ENCODE measurements around the gene KCNH6. TPM values are rescaled to one million over a fixed set of nuclear protein-coding genes. Genes with fewer than 3 reads are reported as not detected.

Gene KCNH6
- total RNA-seq, 5 donors from 2014 or later (not counting 1 experiment from before 2014, with no cell fraction given), result not detected

DNA sequence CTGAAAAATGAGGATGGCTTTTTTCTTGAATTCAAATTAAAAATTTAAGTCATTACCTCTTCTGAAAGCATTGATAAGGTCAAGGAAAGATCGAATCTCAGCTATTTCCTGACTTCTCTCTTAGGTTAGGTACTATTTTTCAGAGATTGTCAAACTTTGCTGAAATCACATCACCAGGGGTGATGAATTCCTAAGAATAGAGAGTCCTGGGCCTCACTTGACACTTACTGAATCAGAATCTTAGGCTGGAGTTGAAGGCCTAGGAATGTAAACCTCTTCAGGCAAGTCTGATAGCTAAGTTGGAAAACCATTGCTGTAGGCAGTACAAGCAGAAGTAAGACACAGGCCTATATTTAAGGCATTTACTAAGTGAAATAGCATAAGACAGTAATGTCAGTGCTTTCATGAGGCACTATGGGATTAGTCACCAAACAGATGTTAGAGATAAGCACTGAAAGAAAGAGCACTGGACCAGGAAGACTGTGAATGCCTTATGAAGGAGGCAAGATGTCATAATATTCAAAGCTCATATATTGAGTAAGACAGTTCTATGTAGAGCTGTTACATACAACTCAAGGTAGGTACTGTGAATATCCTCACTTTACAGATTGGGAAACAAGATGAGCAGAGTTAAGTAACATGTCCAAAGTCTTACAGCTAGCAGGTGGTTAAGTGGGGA is 48.6 kb downstream of the KCNH6 start:
- no peaks in the 10 kb centered on the region for H3K9me3 Mint-ChIP-seq
- no peak overlapping the region for H3K27ac ChIP-seq (ENCODE audit: low read length)
- H3K4me1 Mint-ChIP-seq, result peaks cover 51 to 60% (median 58%) of the 10 kb centered on the region in 3 donors
- ChIA-PET POLR2A (no interaction called here), CTCF (interaction anchor here in 1 of 2 donors (0.7 to 0.8 kb wide), 2 partner anchors 41 to 365 kb away, joined by 3 read pairs; no protein-coding TSS in a partner anchor)
- peaks cover 12% of the 10 kb centered on the region for H3K36me3 Mint-ChIP-seq
- H3K27ac Mint-ChIP-seq, result peak overlapping the region; percentile 30 to 43
- DNase-seq (no peak), ATAC-seq (replicated peaks in 1 of 4) (peak in 1 of 4 experiments; percentile 27)
- no peaks in the 10 kb centered on the region for H3K9me3 ChIP-seq
- no CpG with 5 or more reads among the region's 1 CpG for WGBS (ENCODE audit: insufficient coverage)
- peaks cover 2 to 10% of the 10 kb centered on the region in 2 donors for H3K36me3 ChIP-seq (ENCODE audit: control insufficient read depth in 2 of 2, extremely low read depth in 1 of 2, insufficient read depth in 1 of 2, low read length in 1 of 2)
- no peak overlapping the region for H3K4me3 ChIP-seq (ENCODE audit: control insufficient read depth in 1 of 2, extremely low read depth in 1 of 2, low read length in 1 of 2)
- H3K4me3 Mint-ChIP-seq, result no peak overlapping the region
- no peaks in the 10 kb centered on the region for H3K27me3 ChIP-seq (replicated peaks in 1 of 2; ENCODE audit: control insufficient read depth in 2 of 2, extremely low read depth in 1 of 2, insufficient read depth in 2 of 2, low read length in 1 of 2)
- H3K4me1 ChIP-seq (ENCODE audit: control insufficient read depth in 1 of 2, extremely low read depth in 1 of 2, insufficient read depth in 2 of 2, low read length in 2 of 2), result peaks cover 0 to 3% of the 10 kb centered on the region in 2 experiments
- no peaks in the 10 kb centered on the region for H3K27me3 Mint-ChIP-seq

DNA sequence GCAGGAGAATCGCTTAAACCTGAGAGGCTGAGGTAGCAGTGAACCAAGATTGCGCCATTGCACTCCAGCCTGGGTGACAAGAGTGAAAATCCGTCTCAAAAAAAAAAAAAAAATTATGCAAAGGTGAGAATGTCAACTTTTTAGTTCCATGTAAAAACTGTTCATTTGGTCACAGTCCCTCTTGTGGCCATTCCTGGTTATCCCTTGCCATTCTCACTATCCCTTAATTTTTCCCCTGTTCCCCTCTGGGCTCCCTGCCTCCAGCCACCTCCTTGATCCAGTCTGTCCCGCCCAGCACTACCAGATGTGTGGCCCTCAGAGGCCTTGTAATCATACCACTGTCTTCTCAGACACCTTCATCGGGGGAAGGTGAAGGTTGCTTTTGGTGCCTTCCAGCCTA is 50.5 kb downstream of the KCNH6 start:
- H3K4me1 ChIP-seq (ENCODE audit: control insufficient read depth in 1 of 2, extremely low read depth in 1 of 2, insufficient read depth in 2 of 2, low read length in 2 of 2), result peaks cover 0 to 3% of the 10 kb centered on the region in 2 experiments
- H3K27me3 ChIP-seq (replicated peaks in 1 of 2; ENCODE audit: control insufficient read depth in 2 of 2, extremely low read depth in 1 of 2, insufficient read depth in 2 of 2, low read length in 1 of 2), result no peaks in the 10 kb centered on the region
- Mint-ChIP-seq H3K27ac (peak overlapping the region in 1 of 2 donors; percentile 68), H3K36me3 (peaks cover 18% of the 10 kb centered on the region), H3K27me3 (no peaks in the 10 kb centered on the region), H3K4me3 (no peak overlapping the region), H3K4me1 (peaks cover 47 to 54% (median 51%) of the 10 kb centered on the region in 3 donors), H3K9me3 (no peaks in the 10 kb centered on the region)
- ATAC-seq (replicated peaks in 1 of 4), result no peak
- H3K9me3 ChIP-seq, result no peaks in the 10 kb centered on the region
- WGBS (ENCODE audit: insufficient coverage), result 90% methylated on average over 2 of the region's 5 CpGs
- ChIA-PET POLR2A (interaction anchor here in 1 of 2 donors (0.7 kb wide), 1 partner anchor 29 kb away, joined by 5 read pairs; no protein-coding TSS in a partner anchor), CTCF (no interaction called here)
- no peak overlapping the region for H3K27ac ChIP-seq (ENCODE audit: low read length)
- no peak overlapping the region for H3K4me3 ChIP-seq (ENCODE audit: control insufficient read depth in 1 of 2, extremely low read depth in 1 of 2, low read length in 1 of 2)
- H3K36me3 ChIP-seq (ENCODE audit: control insufficient read depth in 2 of 2, extremely low read depth in 1 of 2, insufficient read depth in 1 of 2, low read length in 1 of 2), result peaks cover 2 to 14% of the 10 kb centered on the region in 2 donors
- DNase-seq, result no peak

DNA sequence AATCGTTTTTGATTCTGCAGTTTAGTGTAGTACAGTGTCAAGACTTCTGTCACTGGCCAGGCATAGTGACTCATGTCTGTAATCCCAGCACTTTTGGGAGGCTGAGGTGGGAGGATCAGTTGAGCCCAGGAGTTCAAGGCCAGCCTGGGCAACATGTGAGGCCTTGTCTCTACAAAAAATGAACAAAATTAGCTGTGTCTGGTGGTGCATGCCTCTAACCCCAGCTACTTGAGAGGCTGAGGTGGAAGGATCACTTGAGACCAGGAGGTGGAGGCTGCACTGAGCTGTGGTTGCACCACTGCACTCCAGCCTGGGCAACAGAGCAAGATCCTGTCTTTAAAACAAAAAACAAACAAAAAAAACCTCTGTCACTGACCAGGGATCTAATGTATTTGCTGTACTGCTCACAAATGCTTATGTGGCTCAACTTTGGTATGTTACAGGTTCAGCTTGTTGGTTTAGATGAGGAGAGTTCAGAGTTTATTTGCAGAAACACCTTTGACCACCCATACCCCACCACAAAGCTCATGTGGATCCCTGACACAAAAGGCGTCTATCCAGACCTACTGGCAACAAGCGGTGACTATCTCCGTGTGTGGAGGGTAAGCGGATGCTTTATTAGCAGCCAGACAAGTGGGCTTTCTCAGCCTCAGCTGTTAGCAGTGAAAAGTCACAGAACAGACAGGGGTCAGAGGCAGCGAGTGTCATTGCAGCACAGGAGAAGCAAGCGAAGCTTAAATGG is 55.0 kb downstream of the KCNH6 start:
- DNase-seq, result no peak
- no peaks in the 10 kb centered on the region for H3K27me3 Mint-ChIP-seq
- no peaks in the 10 kb centered on the region for H3K9me3 Mint-ChIP-seq
- POLR2A ChIA-PET, result interaction anchor here in 1 of 2 donors (0.5 kb wide), 1 partner anchor 8 kb away, joined by 5 read pairs; no protein-coding TSS in a partner anchor
- WGBS (ENCODE audit: insufficient coverage), result 89% methylated on average over 7 of the region's 7 CpGs
- Histone ChIP-seq H3K4me1 (ENCODE audit: control insufficient read depth in 1 of 2, extremely low read depth in 1 of 2, insufficient read depth in 2 of 2, low read length in 2 of 2) (no peaks in the 10 kb centered on the region), H3K4me3 (ENCODE audit: control insufficient read depth in 1 of 2, extremely low read depth in 1 of 2, low read length in 1 of 2) (no peak overlapping the region), H3K9me3 (no peaks in the 10 kb centered on the region), H3K27me3 (replicated peaks in 1 of 2; ENCODE audit: control insufficient read depth in 2 of 2, extremely low read depth in 1 of 2, insufficient read depth in 2 of 2, low read length in 1 of 2) (no peaks in the 10 kb centered on the region), H3K36me3 (ENCODE audit: control insufficient read depth in 2 of 2, extremely low read depth in 1 of 2, insufficient read depth in 1 of 2, low read length in 1 of 2) (peaks cover 6 to 46% of the 10 kb centered on the region in 2 donors), H3K27ac (ENCODE audit: low read length) (no peak overlapping the region)
- H3K27ac Mint-ChIP-seq, result peak overlapping the region in 1 of 2 donors; percentile 39
- no peak for ATAC-seq (replicated peaks in 1 of 4)
- H3K4me1 Mint-ChIP-seq, result peaks cover 20 to 28% (median 23%) of the 10 kb centered on the region in 3 donors
- CTCF ChIA-PET, result no interaction called here
- H3K36me3 Mint-ChIP-seq, result peaks cover 40% of the 10 kb centered on the region
- H3K4me3 Mint-ChIP-seq, result no peak overlapping the region

DNA sequence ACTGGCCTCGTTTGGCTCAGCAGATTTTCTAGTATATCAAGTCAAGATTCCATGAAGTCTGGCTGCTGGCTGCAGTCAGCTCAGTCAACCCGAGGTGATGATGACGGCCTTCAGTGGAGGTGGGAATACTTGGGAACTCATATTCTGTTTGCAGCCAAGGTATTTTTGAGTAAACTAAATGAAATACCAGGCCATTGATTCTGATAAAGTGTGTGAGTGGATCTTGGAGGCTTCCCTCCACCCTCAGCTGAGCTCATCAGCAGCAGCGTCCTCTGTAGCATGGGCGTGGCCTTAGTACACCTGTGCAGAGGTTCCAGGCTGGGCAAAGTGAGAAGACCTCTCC is 55.6 kb downstream of the KCNH6 start:
- CTCF ChIA-PET, result no interaction called here
- H3K9me3 ChIP-seq, result no peaks in the 10 kb centered on the region
- Mint-ChIP-seq H3K4me3 (no peak overlapping the region), H3K9me3 (no peaks in the 10 kb centered on the region), H3K36me3 (peaks cover 42% of the 10 kb centered on the region), H3K4me1 (peaks cover 19 to 28% (median 24%) of the 10 kb centered on the region in 3 donors), H3K27me3 (no peaks in the 10 kb centered on the region), H3K27ac (no peak overlapping the region)
- H3K27me3 ChIP-seq (replicated peaks in 1 of 2; ENCODE audit: control insufficient read depth in 2 of 2, extremely low read depth in 1 of 2, insufficient read depth in 2 of 2, low read length in 1 of 2), result no peaks in the 10 kb centered on the region
- no peak overlapping the region for H3K4me3 ChIP-seq (ENCODE audit: control insufficient read depth in 1 of 2, extremely low read depth in 1 of 2, low read length in 1 of 2)
- H3K27ac ChIP-seq (ENCODE audit: low read length), result no peak overlapping the region
- WGBS (ENCODE audit: insufficient coverage), result 88% methylated on average over 1 of the region's 5 CpGs
- no peak for DNase-seq
- H3K36me3 ChIP-seq (ENCODE audit: control insufficient read depth in 2 of 2, extremely low read depth in 1 of 2, insufficient read depth in 1 of 2, low read length in 1 of 2), result peaks cover 6 to 51% of the 10 kb centered on the region in 2 donors
- POLR2A ChIA-PET, result interaction anchor here in 1 of 2 donors (0.5 kb wide), 1 partner anchor 8 kb away, joined by 5 read pairs; no protein-coding TSS in a partner anchor
- H3K4me1 ChIP-seq (ENCODE audit: control insufficient read depth in 1 of 2, extremely low read depth in 1 of 2, insufficient read depth in 2 of 2, low read length in 2 of 2), result no peaks in the 10 kb centered on the region
- no peak for ATAC-seq (replicated peaks in 1 of 4)

DNA sequence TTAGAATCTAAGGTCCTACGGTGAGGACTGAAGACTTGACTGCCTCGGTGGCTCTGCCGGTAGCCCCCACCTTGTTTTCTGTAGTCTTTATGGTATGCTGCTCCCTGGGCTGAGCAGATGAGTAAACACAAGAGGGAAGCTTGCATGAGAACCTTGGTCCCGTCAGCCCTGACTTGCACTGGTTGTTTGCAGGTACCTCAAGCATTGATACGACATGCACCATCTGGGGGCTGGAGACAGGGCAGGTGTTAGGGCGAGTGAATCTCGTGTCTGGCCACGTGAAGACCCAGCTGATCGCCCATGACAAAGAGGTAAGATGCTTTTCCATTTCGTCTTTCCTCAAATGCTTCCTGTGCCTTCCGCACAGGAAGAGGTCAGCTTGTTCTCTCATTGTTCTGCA is 56.5 kb downstream of the KCNH6 start:
- DNase-seq (no peak), ATAC-seq (replicated peaks in 1 of 4) (no peak)
- peaks cover 10 to 55% of the 10 kb centered on the region in 2 donors for H3K36me3 ChIP-seq (ENCODE audit: control insufficient read depth in 2 of 2, extremely low read depth in 1 of 2, insufficient read depth in 1 of 2, low read length in 1 of 2)
- Mint-ChIP-seq H3K4me1 (peaks cover 15 to 25% (median 25%) of the 10 kb centered on the region in 3 donors), H3K27ac (no peak overlapping the region), H3K36me3 (peaks cover 41% of the 10 kb centered on the region), H3K9me3 (no peaks in the 10 kb centered on the region), H3K27me3 (no peaks in the 10 kb centered on the region), H3K4me3 (no peak overlapping the region)
- ChIA-PET CTCF (interaction anchor here in 1 of 2 donors (0.6 kb wide), 1 partner anchor 129 kb away, joined by 3 read pairs; no protein-coding TSS in a partner anchor), POLR2A (interaction anchor here in 1 of 2 donors (0.6 kb wide), 2 partner anchors 11 to 25 kb away, joined by 3 read pairs; no protein-coding TSS in a partner anchor)
- H3K4me3 ChIP-seq (ENCODE audit: control insufficient read depth in 1 of 2, extremely low read depth in 1 of 2, low read length in 1 of 2), result no peak overlapping the region
- H3K9me3 ChIP-seq, result no peaks in the 10 kb centered on the region
- H3K27me3 ChIP-seq (replicated peaks in 1 of 2; ENCODE audit: control insufficient read depth in 2 of 2, extremely low read depth in 1 of 2, insufficient read depth in 2 of 2, low read length in 1 of 2), result no peaks in the 10 kb centered on the region
- 96% methylated on average over 6 of the region's 11 CpGs for WGBS (ENCODE audit: insufficient coverage)
- H3K27ac ChIP-seq (ENCODE audit: low read length), result no peak overlapping the region
- H3K4me1 ChIP-seq (ENCODE audit: control insufficient read depth in 1 of 2, extremely low read depth in 1 of 2, insufficient read depth in 2 of 2, low read length in 2 of 2), result peaks cover 0 to 1% of the 10 kb centered on the region in 2 experiments

DNA sequence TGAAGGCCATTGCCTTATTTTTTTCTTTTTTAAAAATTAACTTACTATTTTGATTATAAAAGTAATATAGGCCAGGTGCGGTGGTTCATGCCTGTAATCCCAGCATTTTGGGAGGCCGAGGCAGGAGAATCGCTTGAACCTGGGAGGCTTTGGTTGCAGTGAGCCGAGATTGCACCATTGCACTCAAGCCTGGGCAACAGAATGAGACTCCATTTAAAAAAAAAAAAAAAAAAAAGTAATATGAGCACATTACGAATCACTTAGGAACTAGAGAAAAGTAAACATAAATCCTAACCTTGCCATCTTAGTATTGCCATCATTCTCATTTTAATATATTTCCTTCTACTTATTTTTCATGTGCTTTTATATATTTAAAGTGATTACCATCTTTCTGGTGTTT is 64.6 kb downstream of the KCNH6 start:
- H3K4me3 Mint-ChIP-seq, result no peak overlapping the region
- H3K36me3 Mint-ChIP-seq, result peaks cover 54% of the 10 kb centered on the region
- H3K9me3 Mint-ChIP-seq, result no peaks in the 10 kb centered on the region
- no peaks in the 10 kb centered on the region for H3K9me3 ChIP-seq
- H3K27me3 ChIP-seq (replicated peaks in 1 of 2; ENCODE audit: control insufficient read depth in 2 of 2, extremely low read depth in 1 of 2, insufficient read depth in 2 of 2, low read length in 1 of 2), result no peaks in the 10 kb centered on the region
- no peak overlapping the region for H3K27ac Mint-ChIP-seq
- peaks cover 17 to 24% (median 19%) of the 10 kb centered on the region in 3 donors for H3K4me1 Mint-ChIP-seq
- ATAC-seq (replicated peaks in 1 of 4) (no peak), DNase-seq (no peak)
- H3K27me3 Mint-ChIP-seq, result no peaks in the 10 kb centered on the region
- no peak overlapping the region for H3K4me3 ChIP-seq (ENCODE audit: control insufficient read depth in 1 of 2, extremely low read depth in 1 of 2, low read length in 1 of 2)
- peaks cover 6 to 14% of the 10 kb centered on the region in 2 experiments for H3K4me1 ChIP-seq (ENCODE audit: control insufficient read depth in 1 of 2, extremely low read depth in 1 of 2, insufficient read depth in 2 of 2, low read length in 2 of 2)
- CTCF ChIA-PET, result interaction anchor here (0.7 kb wide), 4 partner anchors 19 to 277 kb away, joined by 3 to 7 read pairs (median 3); partner anchors contain the start of gene CCDC47 (in 1 of the 2)
- H3K36me3 ChIP-seq (ENCODE audit: control insufficient read depth in 2 of 2, extremely low read depth in 1 of 2, insufficient read depth in 1 of 2, low read length in 1 of 2), result peaks cover 25 to 74% of the 10 kb centered on the region in 2 donors
- H3K27ac ChIP-seq (ENCODE audit: low read length), result no peak overlapping the region
- POLR2A ChIA-PET, result no interaction called here
- WGBS (ENCODE audit: insufficient coverage), result no CpG with 5 or more reads among the region's 5 CpGs
